Loucy (cell line): ENCODE results near the gene FHIP1A.

Source experiments
- H2AFZ ChIP-seq: fragments of 200-600 bp; sonication (generic); 2 replicates; pipeline ENCODE4 v1.6.0; 2016; ENCODE audit warnings: antibody characterized with exemption, mild to moderate bottlenecking, low read length, moderate library complexity
- H3F3A ChIP-seq: fragments of 200-600 bp; 2 replicates; pipeline ENCODE4 v1.6.0; 2016; ENCODE audit warnings: antibody characterized with exemption, low read depth, mild to moderate bottlenecking
- H3K27me3 ChIP-seq: fragments of 200-600 bp; sonication (generic); 2 replicates; pipeline ENCODE4 v1.6.1; 2014; ENCODE audit warnings: low read length, mild to moderate bottlenecking; ENCODE audit not compliant: insufficient read depth, poor library complexity, severe bottlenecking
- H3K36me3 ChIP-seq: fragments of 200-600 bp; sonication (generic); 2 replicates; pipeline ENCODE4 v1.6.1; 2016; ENCODE audit warnings: low read length; ENCODE audit not compliant: insufficient read depth
- H3K4me1 ChIP-seq: fragments of 200-600 bp; sonication (generic); 2 replicates; pipeline ENCODE4 v1.5.1; 2014; ENCODE audit warnings: low read length, mild to moderate bottlenecking; ENCODE audit not compliant: insufficient read depth, poor library complexity, severe bottlenecking
- H3K4me2 ChIP-seq: fragments of 200-600 bp; sonication (generic); 2 replicates; pipeline ENCODE4 v1.6.0; 2014; ENCODE audit warnings: antibody characterized with exemption, low read length, low read depth, mild to moderate bottlenecking; ENCODE audit not compliant: poor library complexity, severe bottlenecking
- H3K4me3 ChIP-seq: fragments of 200-600 bp; sonication (generic); 2 replicates; pipeline ENCODE4 v1.5.1; 2014; ENCODE audit warnings: low read length, mild to moderate bottlenecking, mixed read lengths; ENCODE audit not compliant: poor library complexity, severe bottlenecking
- H3K79me2 ChIP-seq: fragments of 200-600 bp; sonication (generic); 2 replicates; pipeline ENCODE4 v1.6.1; 2014; ENCODE audit warnings: low read length; ENCODE audit not compliant: insufficient read depth
- H3K9ac ChIP-seq: fragments of 200-600 bp; sonication (generic); 2 replicates; pipeline ENCODE4 v1.6.0; 2014; ENCODE audit warnings: mild to moderate bottlenecking, low read depth, low read length, moderate library complexity; ENCODE audit not compliant: poor library complexity, severe bottlenecking
- H3K9me2 ChIP-seq: fragments of 200-600 bp; sonication (generic); replicated peaks from 2 replicates; pipeline ENCODE4 v1.6.1; 2016; ENCODE audit warnings: low read depth, low read length, mixed read lengths
- H3K9me3 ChIP-seq: fragments of 200-600 bp; sonication (generic); 2 replicates; pipeline ENCODE4 v1.6.1; 2014; ENCODE audit warnings: mild to moderate bottlenecking, antibody characterized with exemption, low read length, low read depth; ENCODE audit not compliant: insufficient read depth
- H4K20me1 ChIP-seq: fragments of 200-600 bp; sonication (generic); 2 replicates; pipeline ENCODE4 v1.6.0; 2014; ENCODE audit warnings: antibody characterized with exemption, low read length, mild to moderate bottlenecking; ENCODE audit not compliant: insufficient read depth, poor library complexity, severe bottlenecking
- EZH2phosphoT487 ChIP-seq: fragments of 200-600 bp; IDR thresholded peaks from 2 replicates; pipeline ENCODE4 v1.6.1; 2018; ENCODE audit warnings: antibody characterized with exemption, mild to moderate bottlenecking, moderate library complexity, borderline replicate concordance
- TF ChIP-seq, protein P1 (sequence below): fragments of 200-600 bp; sonication (generic); conservative IDR thresholded peaks from 2 replicates; pipeline ENCODE4 v1.5.1; 2014; ENCODE audit warnings: mild to moderate bottlenecking, antibody characterized with exemption, low read length

Gene FHIP1A

DNA sequence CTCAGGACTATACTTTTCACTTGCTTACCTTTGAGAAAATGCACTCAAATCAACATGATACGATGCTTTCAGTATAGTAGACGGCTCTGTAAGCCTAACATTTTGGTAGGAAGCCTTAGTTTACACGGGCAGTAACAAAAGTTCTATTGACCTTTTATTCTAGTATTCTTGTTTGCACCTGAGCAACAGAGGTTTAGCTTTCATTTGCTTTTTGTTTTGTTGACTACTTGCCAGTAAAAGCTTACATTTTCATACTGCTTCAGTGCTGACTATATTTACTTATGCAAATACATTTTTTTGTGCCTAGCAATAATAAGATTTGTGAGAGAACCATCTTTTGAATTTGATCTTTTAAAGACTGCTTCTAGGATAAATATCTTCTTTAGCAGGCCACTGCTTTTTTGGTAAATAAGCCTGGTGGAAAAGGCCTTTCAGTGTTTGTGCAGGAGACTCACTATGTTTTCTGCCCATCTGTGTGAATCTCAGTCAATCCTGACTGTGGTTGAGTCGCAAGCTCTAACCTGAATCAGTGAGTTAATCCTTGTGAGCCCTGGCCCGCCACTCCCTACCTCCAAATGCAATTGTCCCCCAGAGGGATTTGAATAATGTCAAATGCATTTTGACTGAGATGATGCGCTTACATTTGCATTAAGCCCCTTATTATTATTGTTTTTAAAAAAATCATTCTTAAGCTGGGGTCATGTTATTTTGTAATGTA lies 21.9 kb downstream of the FHIP1A start:
- Histone ChIP-seq H3K27me3 (no peaks in the 10 kb centered on the region), H3K79me2 (no peaks in the 10 kb centered on the region), H3K4me1 (no peaks in the 10 kb centered on the region), H2AFZ (no peak overlapping the region), H3K9ac (no peak overlapping the region), H3F3A (no peaks in the 10 kb centered on the region), H3K9me2 (0 out of 2 replicates have a peak, but pooled peaks cover 6% of the 10 kb centered on the region), H3K9me3 (no peaks in the 10 kb centered on the region), H3K36me3 (no peaks in the 10 kb centered on the region), H3K4me2 (no peak overlapping the region), H3K4me3 (no peak overlapping the region), H4K20me1 (no peaks in the 10 kb centered on the region)
- TF ChIP-seq EZH2phosphoT487: no peak
- TF ChIP-seq, protein P1, sequence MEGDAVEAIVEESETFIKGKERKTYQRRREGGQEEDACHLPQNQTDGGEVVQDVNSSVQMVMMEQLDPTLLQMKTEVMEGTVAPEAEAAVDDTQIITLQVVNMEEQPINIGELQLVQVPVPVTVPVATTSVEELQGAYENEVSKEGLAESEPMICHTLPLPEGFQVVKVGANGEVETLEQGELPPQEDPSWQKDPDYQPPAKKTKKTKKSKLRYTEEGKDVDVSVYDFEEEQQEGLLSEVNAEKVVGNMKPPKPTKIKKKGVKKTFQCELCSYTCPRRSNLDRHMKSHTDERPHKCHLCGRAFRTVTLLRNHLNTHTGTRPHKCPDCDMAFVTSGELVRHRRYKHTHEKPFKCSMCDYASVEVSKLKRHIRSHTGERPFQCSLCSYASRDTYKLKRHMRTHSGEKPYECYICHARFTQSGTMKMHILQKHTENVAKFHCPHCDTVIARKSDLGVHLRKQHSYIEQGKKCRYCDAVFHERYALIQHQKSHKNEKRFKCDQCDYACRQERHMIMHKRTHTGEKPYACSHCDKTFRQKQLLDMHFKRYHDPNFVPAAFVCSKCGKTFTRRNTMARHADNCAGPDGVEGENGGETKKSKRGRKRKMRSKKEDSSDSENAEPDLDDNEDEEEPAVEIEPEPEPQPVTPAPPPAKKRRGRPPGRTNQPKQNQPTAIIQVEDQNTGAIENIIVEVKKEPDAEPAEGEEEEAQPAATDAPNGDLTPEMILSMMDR: no peak

DNA sequence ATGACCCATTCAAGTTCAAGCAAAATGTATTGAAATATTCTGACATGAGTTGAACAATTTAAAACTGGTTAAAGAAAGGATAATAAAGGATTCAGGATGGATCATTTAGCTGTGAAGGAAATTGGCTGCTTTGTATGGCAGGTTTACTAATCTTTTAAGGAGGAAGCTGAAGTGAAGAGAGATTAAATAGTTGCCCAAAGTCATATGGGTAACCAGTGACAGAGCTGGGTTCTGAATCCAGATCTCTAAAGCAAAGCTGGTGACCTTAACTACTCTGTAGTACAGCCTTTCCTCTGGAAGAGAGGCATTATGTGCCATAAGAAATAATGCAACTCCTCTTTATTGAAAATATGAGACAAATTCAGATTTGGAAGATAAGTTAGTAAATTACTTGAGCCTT lies 22.8 kb downstream of the FHIP1A start:
- no peak overlapping the region for H3K4me2 ChIP-seq

DNA sequence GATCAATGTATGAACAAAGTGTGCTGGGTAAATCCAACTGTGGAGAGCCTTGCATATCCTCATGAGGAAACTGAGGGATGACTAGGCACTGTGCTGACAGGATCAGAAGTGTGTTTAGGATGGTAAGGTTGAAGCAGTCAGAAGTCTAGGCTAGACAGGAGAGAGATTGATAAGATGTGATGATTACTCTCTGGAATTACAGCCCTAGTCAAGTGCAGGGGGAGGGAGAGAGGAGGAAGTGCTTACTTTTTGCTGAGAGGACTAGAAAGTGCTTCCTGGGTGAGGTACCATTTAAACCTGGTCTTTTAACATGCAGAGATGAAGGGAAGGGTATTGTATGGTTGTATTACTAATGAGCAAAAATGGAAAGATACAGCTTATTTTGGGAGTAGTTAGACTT lies 23.7 kb downstream of the FHIP1A start:
- Histone ChIP-seq H3K27me3 (no peaks in the 10 kb centered on the region), H2AFZ (no peak overlapping the region), H3K4me3 (no peak overlapping the region), H3F3A (no peaks in the 10 kb centered on the region), H4K20me1 (no peaks in the 10 kb centered on the region), H3K79me2 (no peaks in the 10 kb centered on the region), H3K4me2 (no peak overlapping the region), H3K9ac (no peak overlapping the region), H3K4me1 (no peaks in the 10 kb centered on the region), H3K9me2 (0 out of 2 replicates have a peak, but pooled peaks cover 6% of the 10 kb centered on the region), H3K36me3 (no peaks in the 10 kb centered on the region), H3K9me3 (no peaks in the 10 kb centered on the region)
- TF ChIP-seq EZH2phosphoT487: no peak
- TF ChIP-seq, protein P1: no peak

More for the DNA sequence above, 22.8 kb downstream of the FHIP1A start:
- Histone ChIP-seq H3K4me1 (no peaks in the 10 kb centered on the region), H3K9me3 (no peaks in the 10 kb centered on the region), H3K27me3 (no peaks in the 10 kb centered on the region), H3K9me2 (0 out of 2 replicates have a peak, but pooled peaks cover 6% of the 10 kb centered on the region), H4K20me1 (no peaks in the 10 kb centered on the region), H2AFZ (no peak overlapping the region), H3K4me3 (no peak overlapping the region), H3K36me3 (no peaks in the 10 kb centered on the region), H3K9ac (no peak overlapping the region), H3K79me2 (no peaks in the 10 kb centered on the region), H3F3A (no peaks in the 10 kb centered on the region)
- TF ChIP-seq, protein P1: no peak
- no peak for TF ChIP-seq EZH2phosphoT487
